Esophagus squamous epithelium (tissue), 5 donors: Measurements from ENCODE around the gene TMEM38A. TPM values are rescaled to one million over a fixed set of nuclear protein-coding genes. Genes with fewer than 3 reads are reported as not detected.

Experiments
- DNase-seq: peaks from one replicate; lab custom pipeline; 2025; lab: John Stamatoyannopoulos, UW
- H3K27ac ChIP-seq, 4 donors: fragments of 200-600 bp; sonication (generic); one replicate each; pipeline ENCODE4 v1.5.1; 2016 to 2019; ENCODE audit warnings: mild to moderate bottlenecking in 1 of 4
- H3K27me3 ChIP-seq, 4 donors: fragments of 200-600 bp; sonication (generic); 1 replicate in 3 of 4; 2 replicates in 1 of 4; pipeline versions ENCODE4 v1.5.1 to v1.6.0; 2017 to 2021; ENCODE audit warnings: antibody characterized with exemption in 1 of 4
- H3K36me3 ChIP-seq, 3 donors: fragments of 200-600 bp; sonication (generic); one replicate each; pipeline ENCODE4 v1.5.1; 2016 to 2019
- H3K4me1 ChIP-seq, 3 donors: fragments of 200-600 bp; sonication (generic); one replicate each; pipeline ENCODE4 v1.5.1; 2017 to 2019
- H3K4me3 ChIP-seq, 4 donors: fragments of 200-600 bp; sonication (generic); 1 replicate in 3 of 4; 2 replicates in 1 of 4; pipeline ENCODE4 v1.5.1; 2016 to 2019; ENCODE audit warnings: mild to moderate bottlenecking in 2 of 4, moderate library complexity in 1 of 4
- H3K9me3 ChIP-seq, 3 donors: fragments of 200-600 bp; sonication (generic); one replicate each; pipeline ENCODE4 v1.5.1; 2016 to 2019
- POLR2A ChIP-seq, 4 donors: fragments of 450-650 bp; IDR thresholded peaks; one replicate each; pipeline ENCODE4 v1.6.1; 2017; ENCODE audit warnings: antibody characterized with exemption in 4 of 4, mild to moderate bottlenecking in 4 of 4, moderate library complexity in 3 of 4
- WGBS, 2 donors: methylation state at CpG; one replicate each; pipeline ENCODE4 v1.1.5; 2018; 5-methylcytosine and 5-hydroxymethylcytosine counted together
- intact Hi-C: fragments of 100-400 bp; cut with DNase I; formaldehyde crosslinking; loops from one replicate; pipeline ENCODE4 v1.15.0; 2022
- small RNA-seq, 4 donors: library from RNA; depleted of rRNA; stranded (forward); fragments of <200 nt; gene quantifications; one replicate each; pipeline ENCODE3, GENCODE V24; 2016
- total RNA-seq, 4 donors: library from RNA; depleted of rRNA; stranded (reverse); fragments of >200 nt; gene quantifications; one replicate each; pipeline ENCODE4 v1.1.0, GENCODE V29; 2016
- TF ChIP-seq, protein P1 (sequence below), 6 experiments: fragments of 450-650 bp in 4 of 6; fragments of 200-600 bp in 2 of 6; sonication (generic) in 2 of 6; IDR thresholded peaks; one replicate each; pipeline ENCODE4 v1.5.1; 2016 to 2019; ENCODE audit warnings: antibody characterized with exemption in 6 of 6, mild to moderate bottlenecking in 4 of 6, moderate library complexity in 4 of 6
- donor health status: DM: yes; HTN: yes; CAD: no.

TMEM38A gene
- total RNA-seq, 4 donors from 2014 or later = 2.0 to 5.6 (median 2.7) TPM

DNA sequence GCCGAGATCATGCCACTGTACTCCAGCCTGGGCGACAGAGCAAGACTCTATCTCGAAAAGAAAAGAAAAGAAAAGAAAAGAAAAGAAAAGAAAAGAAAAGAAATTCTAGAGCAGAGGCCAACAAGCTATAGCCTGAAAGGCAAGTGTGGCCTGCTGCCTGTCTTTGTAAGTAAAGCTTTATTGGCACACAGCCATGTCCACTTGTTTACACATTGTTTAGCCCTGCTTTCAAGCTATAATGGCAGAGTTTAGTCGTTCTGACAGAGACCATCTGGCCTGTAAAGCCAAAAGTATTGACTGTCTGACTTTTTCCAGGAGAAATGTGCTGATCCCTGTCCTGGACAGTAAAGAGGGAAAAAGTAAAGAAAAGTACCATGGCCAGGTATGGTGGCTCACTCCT lies 77.0 kb downstream of the TMEM38A start:
- Histone ChIP-seq H3K27me3 (no peaks in the 10 kb centered on the region), H3K36me3 (no peaks in the 10 kb centered on the region), H3K4me3 (no peak overlapping the region), H3K9me3 (no peaks in the 10 kb centered on the region), H3K27ac (no peak overlapping the region), H3K4me1 (peaks cover 5 to 25% (median 11%) of the 10 kb centered on the region in 3 donors)
- no peak for TF ChIP-seq POLR2A (IDR thresholded peaks at IDR 0.05)
- TF ChIP-seq, protein P1, sequence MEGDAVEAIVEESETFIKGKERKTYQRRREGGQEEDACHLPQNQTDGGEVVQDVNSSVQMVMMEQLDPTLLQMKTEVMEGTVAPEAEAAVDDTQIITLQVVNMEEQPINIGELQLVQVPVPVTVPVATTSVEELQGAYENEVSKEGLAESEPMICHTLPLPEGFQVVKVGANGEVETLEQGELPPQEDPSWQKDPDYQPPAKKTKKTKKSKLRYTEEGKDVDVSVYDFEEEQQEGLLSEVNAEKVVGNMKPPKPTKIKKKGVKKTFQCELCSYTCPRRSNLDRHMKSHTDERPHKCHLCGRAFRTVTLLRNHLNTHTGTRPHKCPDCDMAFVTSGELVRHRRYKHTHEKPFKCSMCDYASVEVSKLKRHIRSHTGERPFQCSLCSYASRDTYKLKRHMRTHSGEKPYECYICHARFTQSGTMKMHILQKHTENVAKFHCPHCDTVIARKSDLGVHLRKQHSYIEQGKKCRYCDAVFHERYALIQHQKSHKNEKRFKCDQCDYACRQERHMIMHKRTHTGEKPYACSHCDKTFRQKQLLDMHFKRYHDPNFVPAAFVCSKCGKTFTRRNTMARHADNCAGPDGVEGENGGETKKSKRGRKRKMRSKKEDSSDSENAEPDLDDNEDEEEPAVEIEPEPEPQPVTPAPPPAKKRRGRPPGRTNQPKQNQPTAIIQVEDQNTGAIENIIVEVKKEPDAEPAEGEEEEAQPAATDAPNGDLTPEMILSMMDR (IDR thresholded peaks at IDR 0.05) = no peak
- WGBS, 2 donors = 13 to 15% methylated on average over 4 of the region's 4 CpGs
- DNase-seq = no peak
- intact Hi-C loops = no loop called here

DNA sequence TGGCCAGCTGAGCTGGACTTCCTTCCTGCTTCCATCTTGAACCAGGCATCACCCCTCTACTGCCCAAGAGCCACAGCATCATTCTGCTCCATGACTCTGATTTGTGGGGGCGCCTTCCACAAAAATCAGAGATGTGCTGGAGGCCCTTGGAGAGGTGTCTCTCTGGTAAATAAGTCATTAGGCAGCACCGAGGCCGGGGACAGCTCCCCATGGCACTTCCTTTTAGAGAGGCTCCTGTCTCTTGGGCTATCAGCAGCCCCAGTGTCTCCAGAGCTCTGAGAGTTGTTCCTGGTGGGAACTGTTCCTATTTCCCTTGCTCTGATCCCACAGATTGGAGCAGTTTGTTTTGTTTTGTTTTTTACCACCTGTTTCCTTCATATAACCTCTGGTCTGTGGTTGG lies 78.6 kb downstream of the TMEM38A start:
- Histone ChIP-seq H3K4me1 (peaks cover 0 to 10% (median 4%) of the 10 kb centered on the region in 3 donors), H3K36me3 (no peaks in the 10 kb centered on the region), H3K9me3 (no peaks in the 10 kb centered on the region), H3K4me3 (no peak overlapping the region), H3K27me3 (no peaks in the 10 kb centered on the region), H3K27ac (no peak overlapping the region)
- intact Hi-C loops = no loop called here
- WGBS, 2 donors = 14 to 77% methylated on average over 2 to 3 of the region's 3 CpGs
- no peak for DNase-seq
- TF ChIP-seq POLR2A (IDR thresholded peaks at IDR 0.05) = no peak
- TF ChIP-seq, protein P1 (IDR thresholded peaks at IDR 0.05) = no peak

Small RNA genes within 50 kb of the gene (small RNA-seq; reads per million reads assigned to genes)
- gene AC008737.2 = 0 reads per million in 4 donors

Other genes starting within 250 kb of the TMEM38A start
- gene EPS15L1, start 189.2 kb upstream of the TMEM38A start, total RNA-seq = 10 to 100 TPM in 3 of 4 donors, 1 to 10 TPM in 1; 8.1 to 21.7 (median 19.8) TPM
- gene CALR3, start 165.0 kb upstream of the TMEM38A start, total RNA-seq = not detected
- gene C19orf44, start 164.7 kb upstream of the TMEM38A start, total RNA-seq = 1 to 10 TPM; 2.5 to 10.0 (median 4.2) TPM
- gene CHERP, start 118.7 kb upstream of the TMEM38A start, total RNA-seq = 10 to 100 TPM in 1 of 4 donors, 1 to 10 TPM in 3; 5.5 to 11.8 (median 9.6) TPM
- gene SLC35E1, start 88.7 kb upstream of the TMEM38A start, total RNA-seq = 10 to 100 TPM; 22.6 to 29.4 (median 25.3) TPM
- 1 to 10 TPM; 5.1 to 9.9 (median 8.4) TPM for gene MED26, start 32.9 kb upstream of the TMEM38A start, total RNA-seq
- 10 to 100 TPM; 54.0 to 89.5 (median 66.3) TPM for gene SMIM7, start 995 bp upstream of the TMEM38A start, total RNA-seq
- under 1 TPM; 0.04 to 0.41 (median 0.21) TPM for gene NWD1, start 58.7 kb downstream of the TMEM38A start, total RNA-seq
- 10 to 100 TPM; 11.2 to 34.7 (median 28.5) TPM for gene SIN3B, start 168.3 kb downstream of the TMEM38A start, total RNA-seq
- gene F2RL3, start 227.9 kb downstream of the TMEM38A start, total RNA-seq = 1 to 10 TPM in 1 of 4 donors, under 1 TPM in 3; 0.27 to 1.1 (median 0.81) TPM